Osteoblast (primary cell): ENCODE results near the gene ZNF326. TPM values are rescaled to one million over a fixed set of nuclear protein-coding genes. Genes with fewer than 3 reads are reported as not detected.
"Not testable (repeated sequence)": the region's sequence is repeated elsewhere in the genome, so short reads cannot be mapped to it uniquely, and the experiment has no call there.

Source experiments
- DNase-seq: peaks from one replicate; pipeline ENCODE4 v3.0.0; 2011; ENCODE audit warnings: low spot score, mixed read lengths; ENCODE audit not compliant: insufficient read length; ENCODE audit errors: missing footprints
- H2AFZ ChIP-seq: 2 replicates; pipeline ENCODE4 v1.6.0; 2011; ENCODE audit warnings: mild to moderate bottlenecking, low read length
- H3K27ac ChIP-seq: 2 replicates; pipeline ENCODE4 v1.5.1; 2011; ENCODE audit warnings: mild to moderate bottlenecking, low read depth, low read length, moderate library complexity
- H3K27me3 ChIP-seq: 2 replicates; pipeline ENCODE4 v1.6.0; 2012; ENCODE audit warnings: mild to moderate bottlenecking, control low read depth, inconsistent platforms, low read length, moderate library complexity; ENCODE audit not compliant: insufficient read depth
- H3K36me3 ChIP-seq: 2 replicates; pipeline ENCODE4 v1.5.1; 2011; ENCODE audit warnings: mild to moderate bottlenecking, low read length, control low read depth, moderate library complexity; ENCODE audit not compliant: insufficient read depth
- H3K4me1 ChIP-seq: 2 replicates; pipeline ENCODE4 v1.5.1; 2011; ENCODE audit warnings: mild to moderate bottlenecking, low read length, control low read depth, moderate library complexity; ENCODE audit not compliant: insufficient read depth
- H3K4me2 ChIP-seq: 2 replicates; pipeline ENCODE4 v1.6.0; 2011; ENCODE audit warnings: mild to moderate bottlenecking, low read length; ENCODE audit not compliant: insufficient read depth
- H3K4me3 ChIP-seq: fragments of 200-600 bp; sonication (generic); 3 replicates; pipeline ENCODE4 v1.5.1; 2012; ENCODE audit warnings: mild to moderate bottlenecking, low read length, inconsistent platforms; ENCODE audit not compliant: insufficient read depth
- H3K79me2 ChIP-seq: 2 replicates; pipeline ENCODE4 v1.6.0; 2012; ENCODE audit warnings: mild to moderate bottlenecking, low read length, control low read depth, inconsistent platforms; ENCODE audit not compliant: insufficient read depth
- H3K9me3 ChIP-seq: 2 replicates; pipeline ENCODE4 v1.5.1; 2011; ENCODE audit warnings: low read depth, low read length, control low read depth
- H4K20me1 ChIP-seq: 2 replicates; pipeline ENCODE4 v1.6.0; 2012; ENCODE audit warnings: mild to moderate bottlenecking, low read length, control low read depth; ENCODE audit not compliant: insufficient read depth
- CTCF ChIP-seq: IDR thresholded peaks from 2 replicates; pipeline ENCODE4 v1.5.1; 2011; ENCODE audit warnings: mild to moderate bottlenecking, low read depth, low read length, moderate library complexity; ENCODE audit errors: extremely low read depth
- total RNA-seq: library from RNA; depleted of rRNA; stranded (reverse); fragments of >200 nt; gene quantifications from 2 replicates; pipeline ENCODE4 v1.2.3, GENCODE V29; 2012

The ZNF326 gene
- total RNA-seq, 1 donor, result 10.9 TPM

GRCh38 chr1:89995598-89996449, 914 bp downstream of the ZNF326 start:
- H3K4me2 ChIP-seq, result peak overlapping the region; percentile 84
- H4K20me1 ChIP-seq, result peaks cover 16% of the 10 kb centered on the region
- DNase-seq, result no peak
- no peak for TF ChIP-seq CTCF
- H3K9me3 ChIP-seq, result no peaks in the 10 kb centered on the region
- H3K4me3 ChIP-seq, result peak overlapping the region; percentile 84
- H3K4me1 ChIP-seq, result peaks cover 32% of the 10 kb centered on the region
- H3K27me3 ChIP-seq, result no peaks in the 10 kb centered on the region
- H3K27ac ChIP-seq, result peak overlapping the region; percentile 86
- H3K79me2 ChIP-seq, result peaks cover 57% of the 10 kb centered on the region
- H3K36me3 ChIP-seq, result no peaks in the 10 kb centered on the region
- H2AFZ ChIP-seq, result peak overlapping the region; percentile 85

- peak overlapping the region; percentile 84 for H3K4me3 ChIP-seq
- H3K27me3 ChIP-seq, result no peaks in the 10 kb centered on the region
- peak overlapping the region; percentile 84 for H3K4me2 ChIP-seq
- H3K4me1 ChIP-seq, result peaks cover 32% of the 10 kb centered on the region
- no peaks in the 10 kb centered on the region for H3K9me3 ChIP-seq
- no peak overlapping the region for H2AFZ ChIP-seq
- peak overlapping the region; percentile 86 for H3K27ac ChIP-seq
- no peak for DNase-seq
- TF ChIP-seq CTCF, result no peak
- peaks cover 64% of the 10 kb centered on the region for H3K79me2 ChIP-seq
- H4K20me1 ChIP-seq, result peaks cover 16% of the 10 kb centered on the region
- H3K36me3 ChIP-seq, result no peaks in the 10 kb centered on the region
These were observed 1.7 kb downstream of the ZNF326 start for GRCh38 chr1:89996450-89997110.

GRCh38 chr1:89997152-89997551, 2.2 kb downstream of the ZNF326 start:
- peaks cover 18% of the 10 kb centered on the region for H4K20me1 ChIP-seq
- H3K4me3 ChIP-seq, H3K27me3 ChIP-seq: not testable (repeated sequence)

GRCh38 chr1:89998306-89998705, 3.4 kb downstream of the ZNF326 start:
- no peak overlapping the region for H2AFZ ChIP-seq
- DNase-seq, result peak; percentile 82
- no peak for TF ChIP-seq CTCF
- H3K4me1 ChIP-seq, result peaks cover 32% of the 10 kb centered on the region
- H3K9me3 ChIP-seq, result no peaks in the 10 kb centered on the region
- H3K4me2 ChIP-seq, result no peak overlapping the region
- H4K20me1 ChIP-seq, result peaks cover 18% of the 10 kb centered on the region
- no peaks in the 10 kb centered on the region for H3K27me3 ChIP-seq
- peaks cover 74% of the 10 kb centered on the region for H3K79me2 ChIP-seq
- no peak overlapping the region for H3K27ac ChIP-seq
- H3K4me3 ChIP-seq, result no peak overlapping the region
- no peaks in the 10 kb centered on the region for H3K36me3 ChIP-seq

More at GRCh38 chr1:89997152-89997551, 2.2 kb downstream of the ZNF326 start:
- DNase-seq, H3K27ac ChIP-seq, H2AFZ ChIP-seq, H3K36me3 ChIP-seq, H3K9me3 ChIP-seq: not testable (repeated sequence)
- Histone ChIP-seq H3K4me1 (peaks cover 32% of the 10 kb centered on the region), H3K4me2 (peak overlapping the region; percentile 84), H3K79me2 (peaks cover 69% of the 10 kb centered on the region)
